GM12864 (cell line): ENCODE results near the gene HINT1.

Experiments used
- DNase-seq: peaks from one replicate; pipeline ENCODE4 v3.0.0-alpha.2; 2011; ENCODE audit warnings: low read depth
- H3K4me3 ChIP-seq: 2 replicates; pipeline ENCODE4 v1.5.1; 2011; ENCODE audit warnings: mild to moderate bottlenecking, low read depth, low read length, control low read depth
- TF ChIP-seq, protein P1 (sequence below): IDR thresholded peaks from 2 replicates; pipeline ENCODE4 v1.5.1; 2011; ENCODE audit warnings: low read depth, mild to moderate bottlenecking, moderate library complexity, low read length, control low read depth, inconsistent platforms; ENCODE audit errors: missing control alignments

The HINT1 gene

DNA sequence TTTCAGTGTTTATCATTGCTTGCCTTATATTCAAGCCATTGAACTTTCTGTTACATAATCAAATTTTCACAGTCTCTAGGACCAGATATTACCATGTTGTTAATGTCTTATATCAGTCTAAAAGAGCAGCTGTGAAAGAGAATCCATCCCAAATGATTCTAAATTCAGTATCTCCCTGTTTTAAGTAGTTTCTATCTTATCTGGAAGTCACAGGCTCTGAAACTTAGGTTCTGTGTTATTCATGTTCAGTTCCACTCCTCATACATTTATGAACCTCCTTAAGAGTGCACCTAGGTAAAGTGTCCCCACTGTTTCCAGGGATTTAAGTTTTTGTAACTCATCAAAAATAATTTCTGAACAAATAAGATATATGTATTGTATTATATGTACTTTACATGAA, 15.4 kb upstream of the HINT1 start:
- no peak for DNase-seq
- H3K4me3 ChIP-seq, result no peak overlapping the region
- TF ChIP-seq, protein P1, sequence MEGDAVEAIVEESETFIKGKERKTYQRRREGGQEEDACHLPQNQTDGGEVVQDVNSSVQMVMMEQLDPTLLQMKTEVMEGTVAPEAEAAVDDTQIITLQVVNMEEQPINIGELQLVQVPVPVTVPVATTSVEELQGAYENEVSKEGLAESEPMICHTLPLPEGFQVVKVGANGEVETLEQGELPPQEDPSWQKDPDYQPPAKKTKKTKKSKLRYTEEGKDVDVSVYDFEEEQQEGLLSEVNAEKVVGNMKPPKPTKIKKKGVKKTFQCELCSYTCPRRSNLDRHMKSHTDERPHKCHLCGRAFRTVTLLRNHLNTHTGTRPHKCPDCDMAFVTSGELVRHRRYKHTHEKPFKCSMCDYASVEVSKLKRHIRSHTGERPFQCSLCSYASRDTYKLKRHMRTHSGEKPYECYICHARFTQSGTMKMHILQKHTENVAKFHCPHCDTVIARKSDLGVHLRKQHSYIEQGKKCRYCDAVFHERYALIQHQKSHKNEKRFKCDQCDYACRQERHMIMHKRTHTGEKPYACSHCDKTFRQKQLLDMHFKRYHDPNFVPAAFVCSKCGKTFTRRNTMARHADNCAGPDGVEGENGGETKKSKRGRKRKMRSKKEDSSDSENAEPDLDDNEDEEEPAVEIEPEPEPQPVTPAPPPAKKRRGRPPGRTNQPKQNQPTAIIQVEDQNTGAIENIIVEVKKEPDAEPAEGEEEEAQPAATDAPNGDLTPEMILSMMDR, result no peak

GRCh38 chr5:131171276-131171810, 6.3 kb upstream of the HINT1 start:
- H3K4me3 ChIP-seq, result peak overlapping the region; percentile 94
- DNase-seq, result no peak
- TF ChIP-seq, protein P1, result no peak

GRCh38 chr5:131170540-131171275, 5.7 kb upstream of the HINT1 start, which contains the start of gene LYRM7:
Gene LYRM7 (plus strand): TSS chr5:131170944. CDS start chr5:131171021, 77 bp downstream.
- TF ChIP-seq, protein P1, result no peak
- H3K4me3 ChIP-seq, result peak within 1 kb of the TSS; percentile 94
- peak; percentile 99 for DNase-seq

- no peak for DNase-seq
- peak overlapping the region; percentile 70 for H3K4me3 ChIP-seq
- TF ChIP-seq, protein P1, result no peak
Observed at GRCh38 chr5:131169810-131170539, 4.9 kb upstream of the HINT1 start.

GRCh38 chr5:131167615-131168014, 2.6 kb upstream of the HINT1 start:
- TF ChIP-seq, protein P1, result no peak
- no peak for DNase-seq
- no peak overlapping the region for H3K4me3 ChIP-seq

DNA sequence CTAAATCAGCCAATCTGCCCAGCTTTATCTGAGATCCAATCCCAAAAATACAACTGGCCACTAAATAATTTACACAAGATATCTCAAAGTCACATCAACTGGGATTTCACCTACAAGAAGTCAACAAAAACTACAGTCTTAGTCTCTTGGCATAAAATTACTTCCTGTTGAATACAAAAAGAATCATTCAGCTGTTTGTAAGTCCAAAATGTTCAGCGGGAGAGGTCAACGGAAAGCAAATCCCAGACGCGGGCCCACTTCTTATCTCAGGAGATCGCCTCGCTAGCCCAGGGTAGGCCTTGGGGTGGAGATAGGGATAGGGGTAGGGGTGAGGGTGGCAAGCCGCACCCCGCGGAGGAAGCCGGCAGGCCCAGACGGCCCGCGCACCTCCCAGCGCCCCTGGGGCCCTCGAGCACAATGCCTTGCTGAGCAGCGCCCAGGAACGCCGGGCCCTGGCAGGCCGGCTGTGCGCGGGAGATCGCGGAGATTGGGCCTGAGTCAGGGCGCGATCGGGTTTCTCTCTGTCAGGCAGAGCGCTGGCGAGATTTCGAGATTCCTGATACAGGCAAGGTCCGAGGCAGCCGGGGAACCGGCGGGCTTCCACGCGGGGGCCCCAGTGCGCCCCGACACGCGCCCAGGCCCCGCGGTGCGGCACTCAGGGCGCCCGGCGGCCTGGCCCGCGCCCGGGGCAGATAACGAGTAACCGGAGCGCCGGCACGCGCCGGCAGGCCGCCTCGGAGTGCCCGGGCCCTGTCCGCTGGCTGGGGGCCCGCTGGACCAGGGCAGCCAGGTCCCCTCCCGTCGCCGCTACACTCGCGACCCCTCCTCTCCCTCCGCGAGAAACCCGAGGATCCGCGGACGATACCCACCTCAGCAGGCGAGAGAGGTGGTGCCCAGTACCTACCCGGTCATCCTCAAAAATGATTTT, 601 bp downstream of the HINT1 start:
- TF ChIP-seq, protein P1, result peak; percentile 36
- DNase-seq, result no peak
- H3K4me3 ChIP-seq, result peak overlapping the region; percentile 68
